GM21737 (cell line): ENCODE data around the gene RDH13.
A peak's percentile ranks its signal among the peaks of the same experiment; 100 is the strongest.
"Not testable (repeated sequence)": the region's sequence is repeated elsewhere in the genome, so short reads cannot be mapped to it uniquely, and the experiment has no call there.

ENCODE experiments used
- ATAC-seq: cut with Tn5 transposase; IDR thresholded peaks from one replicate; pipeline ENCODE4 v1.9.1; 2021; ENCODE audit warnings: mild to moderate bottlenecking, moderate library complexity; ENCODE audit not compliant: unreplicated experiment

The RDH13 gene

DNA sequence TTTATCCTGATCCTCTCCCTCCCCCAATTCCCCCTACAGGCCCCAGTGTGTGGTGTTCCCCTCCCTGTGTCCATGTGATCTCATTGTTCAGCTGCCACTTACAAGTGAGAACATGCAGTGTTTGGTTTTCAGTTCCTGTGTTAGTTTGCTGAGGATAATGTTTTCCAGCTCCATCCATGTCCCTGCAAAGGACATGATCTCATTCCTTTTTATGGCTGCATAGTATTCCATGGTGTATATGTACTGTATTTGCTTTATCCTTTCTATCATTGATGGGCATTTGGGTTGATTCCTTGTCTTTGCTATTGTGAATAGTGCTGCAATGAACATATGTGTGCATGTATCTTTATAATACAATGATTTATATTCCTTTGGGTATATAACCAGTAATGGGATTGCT is 42.6 kb downstream of the RDH13 start:
- ATAC-seq: not testable (repeated sequence)

DNA sequence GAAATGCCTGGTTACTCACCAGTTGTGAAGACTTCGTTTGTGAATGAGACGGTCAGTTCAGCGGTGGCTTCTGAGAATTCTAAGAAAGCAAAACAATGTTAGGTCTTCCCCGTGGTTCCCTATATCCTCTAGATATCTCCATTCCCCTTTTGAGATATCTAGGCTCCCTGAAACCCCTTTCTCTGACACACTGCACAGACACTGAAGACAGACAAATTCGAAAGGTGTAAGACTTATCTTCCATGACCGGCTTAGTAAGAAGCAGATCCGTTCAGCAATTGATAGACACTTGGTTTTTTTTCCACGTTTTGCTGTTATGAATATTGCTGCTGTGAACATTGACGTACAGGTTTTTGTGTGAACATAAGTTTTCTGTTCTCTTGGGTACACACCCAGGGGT is 44.3 kb downstream of the RDH13 start:
- no peak for ATAC-seq

DNA sequence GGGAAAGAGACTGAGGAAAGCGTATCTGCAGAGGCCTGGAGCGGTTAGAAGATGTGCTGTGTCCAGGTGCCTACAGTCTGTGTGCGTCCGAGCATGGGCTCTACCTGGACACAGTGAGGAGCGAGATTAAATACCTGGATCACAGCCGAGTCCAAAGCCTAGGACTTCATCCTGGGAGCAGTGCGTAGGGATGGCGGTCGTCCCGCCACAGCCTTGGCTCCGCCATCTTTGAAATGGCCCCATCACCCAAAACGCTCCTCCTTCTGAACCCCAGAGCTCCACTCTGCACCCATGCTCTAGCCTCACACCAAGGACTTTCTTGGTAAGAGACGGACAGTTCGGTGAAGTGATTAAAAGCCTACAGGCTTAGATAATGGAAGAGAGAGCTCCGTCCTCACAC is 44.7 kb downstream of the RDH13 start:
- no peak for ATAC-seq

DNA sequence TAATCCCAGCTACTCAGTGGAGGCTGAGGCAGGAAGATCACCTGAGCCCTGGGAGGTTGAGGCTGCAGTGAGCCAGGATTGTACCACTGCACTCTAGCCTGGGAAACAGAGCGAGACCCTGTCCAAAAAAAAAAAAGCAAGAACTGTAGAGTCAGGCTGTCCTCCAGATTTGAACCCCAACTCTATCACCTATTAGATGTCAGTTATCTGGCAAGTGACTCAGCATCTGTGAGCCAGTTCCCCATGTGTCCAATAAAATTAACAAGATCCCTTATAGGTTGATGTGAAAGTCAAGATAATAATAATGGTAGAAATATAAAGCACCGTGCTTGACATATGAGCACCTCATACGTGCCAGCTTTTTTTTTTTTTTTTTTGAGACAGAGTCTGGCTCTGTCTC is 46.9 kb downstream of the RDH13 start:
- no peak for ATAC-seq

DNA sequence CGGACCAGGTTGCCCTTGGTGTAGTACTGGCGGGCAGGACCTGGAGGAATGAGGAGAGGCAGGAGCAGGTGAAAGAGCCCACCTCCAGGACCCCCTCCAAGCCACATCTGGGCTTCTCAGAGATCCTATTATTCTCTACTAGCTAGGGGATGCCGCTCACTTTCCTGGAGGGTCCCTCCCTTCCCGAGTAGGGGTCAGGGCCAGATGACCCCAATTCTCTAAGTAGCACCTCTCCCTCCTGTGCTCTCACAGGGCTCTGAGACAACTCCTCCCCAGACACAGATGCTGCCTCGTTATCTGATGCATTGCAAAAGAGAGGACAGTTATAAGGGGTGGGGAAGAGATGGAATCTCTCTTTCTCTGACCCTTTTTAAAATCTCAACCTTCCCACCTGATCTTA is 47.8 kb downstream of the RDH13 start:
- no peak for ATAC-seq

DNA sequence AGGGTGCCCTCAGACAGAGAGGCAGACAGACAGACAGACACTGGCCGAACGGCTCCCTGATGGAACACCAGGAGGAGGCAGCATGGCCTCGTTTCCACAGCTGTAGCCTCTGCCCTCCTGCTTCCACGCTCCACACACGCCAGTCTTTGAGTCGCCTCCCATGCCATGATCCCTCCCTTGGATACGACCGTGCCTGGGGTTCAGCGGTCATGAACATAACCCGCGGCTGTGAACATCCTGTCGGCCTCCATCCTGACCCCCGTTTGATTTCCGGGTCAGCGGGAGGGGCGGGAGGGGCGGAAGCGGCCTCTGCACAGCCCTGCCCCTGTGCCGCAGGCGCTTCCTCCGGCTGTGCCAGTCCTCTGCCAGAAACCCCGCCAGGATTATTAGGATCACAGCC is 48.2 kb downstream of the RDH13 start:
- no peak for ATAC-seq

DNA sequence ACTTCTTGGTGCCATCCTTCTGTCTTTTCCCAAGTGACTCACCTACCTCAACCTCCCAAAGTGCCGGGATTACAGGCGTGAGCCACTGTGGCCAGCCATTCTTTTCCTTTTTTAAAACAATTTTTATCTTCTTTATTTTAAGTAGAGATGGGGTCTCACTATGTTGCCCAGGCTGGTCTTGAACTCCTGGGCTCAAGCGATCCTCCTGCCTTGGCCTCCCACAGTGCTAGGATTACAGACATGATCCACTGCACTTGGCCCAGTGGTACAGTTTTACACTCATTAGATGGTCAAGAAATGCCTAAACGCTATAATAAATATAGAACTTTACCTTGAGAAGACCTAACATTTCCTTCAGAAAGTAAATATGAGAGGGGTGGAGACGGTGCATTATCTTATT is 49.4 kb downstream of the RDH13 start:
- ATAC-seq: no peak

DNA sequence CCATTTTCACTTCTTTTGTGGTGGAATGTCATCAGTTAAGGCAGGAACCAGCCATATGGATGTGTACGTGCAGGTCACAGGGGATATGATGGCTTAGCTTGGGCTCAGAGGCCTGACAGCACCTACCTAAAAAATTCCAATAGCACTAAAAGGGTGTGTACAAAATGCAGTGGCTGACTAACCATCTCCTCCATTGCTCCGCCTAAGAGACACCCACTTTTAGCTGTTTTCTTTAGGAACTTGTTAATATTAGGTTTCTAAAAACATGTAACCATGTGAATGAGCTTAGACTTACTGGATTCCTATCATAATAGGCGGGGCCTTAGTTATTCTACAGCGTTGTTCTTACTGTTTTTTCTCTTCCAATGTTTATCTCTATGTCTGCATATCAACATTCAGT is 50.6 kb downstream of the RDH13 start:
- no peak for ATAC-seq

DNA sequence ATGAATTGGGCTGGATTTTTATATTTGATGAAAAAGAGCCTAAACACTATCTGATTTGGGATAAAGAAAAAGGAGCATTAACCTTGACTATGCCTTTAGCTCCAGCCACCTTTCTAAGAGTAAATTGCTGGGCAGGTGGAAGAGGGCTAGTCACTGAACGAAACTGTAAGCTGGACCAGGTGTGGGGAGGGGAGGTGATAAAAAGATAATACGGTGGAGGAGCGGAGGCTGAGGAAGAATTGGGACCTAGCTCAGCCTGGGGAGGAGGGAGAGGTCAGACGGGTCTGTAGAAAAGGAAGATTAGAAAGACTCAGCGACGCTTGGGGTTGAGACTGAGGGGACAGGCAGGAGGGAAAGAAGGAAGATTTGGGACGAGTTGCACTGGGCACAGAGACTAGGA is 52.4 kb downstream of the RDH13 start:
- not testable (repeated sequence) for ATAC-seq

DNA sequence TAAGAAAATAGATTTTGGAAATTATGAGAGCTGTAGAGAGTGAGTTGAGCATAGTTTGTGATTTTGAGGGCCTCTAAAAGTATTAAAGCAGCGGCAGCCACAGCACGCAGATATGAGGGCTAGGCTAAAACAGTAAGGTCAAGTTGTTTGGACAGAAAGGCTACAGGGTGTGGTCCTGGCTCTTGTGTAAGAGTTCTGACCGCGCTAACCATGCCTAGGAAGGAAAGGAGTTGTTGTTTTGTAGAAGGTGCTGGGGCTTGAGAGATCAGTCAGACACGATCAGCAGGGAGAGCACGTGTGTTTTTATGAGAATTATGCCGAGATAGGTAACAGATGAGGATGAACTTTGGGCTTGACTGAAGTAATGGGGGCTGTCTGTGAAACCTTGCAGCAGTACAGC is 54.2 kb downstream of the RDH13 start:
- not testable (repeated sequence) for ATAC-seq

DNA sequence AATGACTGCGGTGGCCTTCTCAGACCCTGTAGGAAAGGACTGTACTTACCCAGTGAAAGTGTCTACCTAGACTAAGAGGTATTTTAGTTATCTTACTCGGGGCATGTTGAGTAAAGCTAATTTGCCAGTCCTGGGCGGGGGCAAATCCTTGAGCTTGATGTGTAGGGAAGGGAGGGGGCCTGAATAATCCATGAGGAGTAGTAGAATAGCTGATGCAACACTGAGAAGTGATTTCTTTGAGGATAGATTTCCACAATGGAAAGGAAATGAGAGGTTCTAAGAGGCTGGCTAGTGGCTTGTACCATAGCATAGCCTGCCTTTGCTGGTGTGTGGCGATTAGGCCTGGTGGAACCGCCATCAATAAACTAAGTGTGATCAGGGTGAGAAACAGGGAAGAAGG is 54.8 kb downstream of the RDH13 start:
- not testable (repeated sequence) for ATAC-seq

DNA sequence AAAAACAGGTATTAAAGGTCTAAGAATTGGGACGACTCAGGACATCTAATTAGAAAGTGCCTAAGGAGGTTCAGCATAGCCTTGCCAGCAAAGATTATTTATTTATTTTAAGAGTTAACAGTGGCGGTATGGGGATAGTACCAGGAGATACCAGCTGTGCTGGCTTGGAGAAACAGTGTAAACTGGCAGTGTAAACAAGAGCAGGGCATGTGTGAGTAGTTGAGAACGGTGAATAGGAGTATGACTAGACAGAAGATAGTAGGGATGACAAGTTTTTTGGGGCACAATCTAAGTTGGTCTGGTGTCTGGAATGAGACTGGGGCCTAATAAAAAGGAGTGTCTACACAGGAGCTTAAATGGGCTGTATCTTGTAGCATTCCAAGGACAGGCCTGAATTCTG is 55.4 kb downstream of the RDH13 start:
- not testable (repeated sequence) for ATAC-seq

DNA sequence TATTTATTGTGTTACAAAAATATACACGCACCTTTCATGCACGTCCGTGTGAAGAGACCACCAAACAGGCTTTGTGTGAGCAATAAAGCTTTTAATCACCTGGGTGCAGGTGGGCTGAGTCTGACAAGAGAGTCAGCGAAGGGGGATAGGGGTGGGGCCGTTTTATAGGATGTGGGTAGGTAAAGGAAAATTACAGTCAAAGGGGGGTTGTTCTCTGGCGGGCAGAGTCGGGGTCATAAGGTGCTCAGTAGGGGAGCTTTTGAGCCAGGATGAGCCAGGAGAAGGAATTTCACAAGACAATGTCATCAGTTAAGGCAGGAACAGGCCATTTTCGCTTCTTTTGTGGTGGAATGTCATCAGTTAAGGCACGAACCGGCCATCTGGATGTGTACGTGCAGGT is 56.2 kb downstream of the RDH13 start:
- not testable (repeated sequence) for ATAC-seq

DNA sequence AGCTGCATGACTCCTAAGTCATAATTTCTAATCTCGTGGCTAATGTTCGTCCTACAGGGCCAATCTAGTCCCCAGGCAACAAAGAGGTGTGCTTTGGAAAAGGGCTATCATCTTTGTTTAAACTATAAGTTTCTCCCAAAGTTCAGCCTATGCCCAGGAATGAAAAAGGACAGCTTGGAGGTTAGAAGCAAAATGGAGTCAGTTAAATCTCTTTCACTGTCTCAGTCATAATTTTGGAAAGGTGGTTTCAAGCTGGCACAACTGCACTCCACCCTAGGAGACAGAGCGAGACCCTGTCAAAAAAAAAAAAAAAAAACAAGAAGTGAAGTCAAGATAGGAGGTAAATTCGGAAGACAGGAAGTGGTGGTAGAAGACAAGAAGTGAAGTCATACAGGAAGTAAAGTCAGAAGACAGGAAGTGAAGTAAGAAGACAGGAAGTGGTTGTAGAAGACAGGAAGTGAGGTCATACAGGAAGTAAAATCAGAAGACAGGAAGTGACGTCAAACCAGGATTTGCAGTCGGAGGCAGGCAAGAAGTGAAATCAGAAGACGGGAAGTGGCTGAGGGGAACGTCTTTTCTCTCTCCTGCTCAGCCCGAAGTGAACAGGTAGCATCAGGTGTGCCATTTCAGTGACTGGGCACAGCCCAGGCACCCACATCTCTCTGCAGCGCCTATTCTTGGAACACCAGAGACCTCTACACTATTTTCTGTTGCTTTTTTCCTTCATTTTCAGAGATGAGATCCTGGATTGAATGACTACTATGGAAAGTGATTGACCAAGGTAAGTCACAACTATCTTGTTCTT is 57.1 kb downstream of the RDH13 start:
- peak; percentile 78 for ATAC-seq

DNA sequence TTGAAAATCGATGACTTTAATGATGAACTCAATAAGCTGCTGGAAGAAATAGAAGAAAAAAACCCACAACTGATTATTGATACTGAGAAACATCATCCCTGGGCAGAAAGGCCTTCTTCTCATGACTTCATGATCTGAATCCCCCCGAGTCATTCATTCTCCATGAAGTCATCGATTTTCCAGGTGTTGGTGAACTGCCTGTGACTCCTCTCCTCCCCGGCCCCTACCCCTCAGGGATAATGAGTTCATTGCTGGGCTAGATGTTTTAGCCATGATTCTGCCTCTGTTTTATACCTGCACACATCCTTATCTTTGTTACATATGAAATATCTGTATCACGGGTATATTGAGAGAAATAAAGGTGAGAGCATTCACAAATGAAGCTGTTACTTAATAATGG is 62.2 kb downstream of the RDH13 start:
- ATAC-seq: no peak

DNA sequence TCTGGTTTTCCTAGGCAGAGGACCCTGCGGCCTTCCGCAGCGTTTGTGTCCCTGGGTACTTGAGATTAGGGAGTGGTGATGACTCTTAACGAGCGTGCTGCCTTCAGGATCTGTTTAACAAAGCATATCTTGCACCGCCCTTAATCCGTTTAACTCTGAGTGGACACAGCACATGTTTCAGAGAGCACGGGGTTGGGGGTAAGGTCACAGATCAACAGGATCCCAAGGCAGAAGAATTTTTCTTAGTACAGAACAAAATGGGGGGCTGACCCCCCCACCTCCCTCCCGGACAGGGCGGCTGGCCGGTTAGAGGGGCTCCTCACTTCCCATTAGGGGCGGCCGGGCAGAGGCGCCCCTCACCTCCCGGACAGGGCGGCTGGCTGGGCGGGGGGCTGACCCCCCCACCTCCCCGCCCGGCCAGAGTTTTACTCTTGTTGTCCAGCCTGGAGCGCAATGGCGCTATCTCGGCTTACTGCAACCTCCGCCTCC is 64.2 kb downstream of the RDH13 start:
- not testable (repeated sequence) for ATAC-seq

DNA sequence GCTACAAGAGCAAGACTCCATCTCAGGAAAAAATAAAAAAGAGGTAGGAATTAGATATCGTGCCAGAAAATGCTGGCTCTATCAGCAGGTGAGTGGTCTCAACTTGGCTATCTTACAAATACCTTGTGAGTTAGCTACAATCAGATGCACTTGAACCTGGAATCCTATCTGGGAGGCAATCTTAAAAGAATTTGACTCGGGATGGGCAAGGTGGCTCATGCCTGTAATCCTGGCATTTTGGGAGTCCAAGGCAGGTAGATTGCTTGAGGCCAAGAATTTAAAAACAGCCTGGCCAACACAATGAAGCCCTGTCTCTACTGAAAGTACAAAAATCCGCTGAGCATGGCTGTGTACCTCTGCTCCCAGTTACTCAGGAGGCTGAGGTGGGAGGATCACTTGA is 67.4 kb downstream of the RDH13 start:
- no peak for ATAC-seq
